Activated naive CD8-positive, alpha-beta T cell treated with anti-CD3 and anti-CD28 coated beads, Interleukin-2, amount 50 U/mL, for 24 hours (primary cell): Measurements from ENCODE around the gene MORF4L1.

Experiments used
- ATAC-seq: fragments of 150-1000 bp; cut with Tn5 transposase; one replicate; pipeline ENCODE4 v1.10.0; 2021
- DNase-seq: peaks from one replicate; pipeline ENCODE4 v3.0.0; 2021
- H3K27ac Mint-ChIP-seq: one replicate; pipeline ENCODE4 v1.8.0; 2021; ENCODE audit warnings: mild to moderate bottlenecking, mixed read lengths
- H3K27me3 Mint-ChIP-seq: one replicate; pipeline ENCODE4 v1.8.0; 2021; ENCODE audit warnings: mixed read lengths
- H3K36me3 Mint-ChIP-seq: one replicate; pipeline ENCODE4 v1.8.0; 2021; ENCODE audit warnings: low read depth, mixed read lengths
- H3K4me1 Mint-ChIP-seq: one replicate; pipeline ENCODE4 v1.8.0; 2021; ENCODE audit warnings: mixed read lengths
- H3K4me3 Mint-ChIP-seq: one replicate; pipeline ENCODE4 v1.8.0; 2021; ENCODE audit warnings: mild to moderate bottlenecking, moderate library complexity, mixed read lengths
- H3K9me3 Mint-ChIP-seq: one replicate; pipeline ENCODE4 v1.8.0; 2021; ENCODE audit warnings: mixed read lengths

Gene MORF4L1

GRCh38 chr15:78932258-78932808 is 59.6 kb downstream of the MORF4L1 start:
- DNase-seq: no peak
- H3K27me3 Mint-ChIP-seq: no peaks in the 10 kb centered on the region
- no peak for ATAC-seq
- peaks cover 7% of the 10 kb centered on the region for H3K4me1 Mint-ChIP-seq
- H3K36me3 Mint-ChIP-seq: no peaks in the 10 kb centered on the region
- H3K27ac Mint-ChIP-seq: no peak overlapping the region
- no peak overlapping the region for H3K4me3 Mint-ChIP-seq
- no peaks in the 10 kb centered on the region for H3K9me3 Mint-ChIP-seq

GRCh38 chr15:78933187-78933822 is 60.6 kb downstream of the MORF4L1 start:
- H3K4me3 Mint-ChIP-seq: no peak overlapping the region
- peaks cover 15% of the 10 kb centered on the region for H3K4me1 Mint-ChIP-seq
- DNase-seq (no peak), ATAC-seq (no peak)
- H3K36me3 Mint-ChIP-seq: peaks cover 1% of the 10 kb centered on the region
- H3K27ac Mint-ChIP-seq: no peak overlapping the region
- H3K9me3 Mint-ChIP-seq: no peaks in the 10 kb centered on the region
- H3K27me3 Mint-ChIP-seq: peaks cover under 1% of the 10 kb centered on the region

- H3K27ac Mint-ChIP-seq: no peak overlapping the region
- H3K4me1 Mint-ChIP-seq: peaks cover 23% of the 10 kb centered on the region
- peaks cover 5% of the 10 kb centered on the region for H3K27me3 Mint-ChIP-seq
- H3K36me3 Mint-ChIP-seq: peaks cover 3% of the 10 kb centered on the region
- ATAC-seq (no peak), DNase-seq (no peak)
- H3K4me3 Mint-ChIP-seq: no peak overlapping the region
- no peaks in the 10 kb centered on the region for H3K9me3 Mint-ChIP-seq
Observed at GRCh38 chr15:78933823-78934654, 61.3 kb downstream of the MORF4L1 start.

- DNase-seq (no peak), ATAC-seq (no peak)
- H3K27me3 Mint-ChIP-seq: peaks cover 5% of the 10 kb centered on the region
- H3K36me3 Mint-ChIP-seq: peaks cover 3% of the 10 kb centered on the region
- H3K4me1 Mint-ChIP-seq: peaks cover 29% of the 10 kb centered on the region
- H3K9me3 Mint-ChIP-seq: no peaks in the 10 kb centered on the region
- H3K4me3 Mint-ChIP-seq: no peak overlapping the region
- no peak overlapping the region for H3K27ac Mint-ChIP-seq
Observed at GRCh38 chr15:78934655-78935023, 61.9 kb downstream of the MORF4L1 start.

- no peak overlapping the region for H3K4me3 Mint-ChIP-seq
- ATAC-seq (peak; percentile 50), DNase-seq (no peak)
- H3K27ac Mint-ChIP-seq: peak overlapping the region; percentile 56
- H3K9me3 Mint-ChIP-seq: no peaks in the 10 kb centered on the region
- peaks cover 3% of the 10 kb centered on the region for H3K36me3 Mint-ChIP-seq
- H3K4me1 Mint-ChIP-seq: peaks cover 32% of the 10 kb centered on the region
- peaks cover 5% of the 10 kb centered on the region for H3K27me3 Mint-ChIP-seq
Observed at GRCh38 chr15:78937132-78937739, 64.5 kb downstream of the MORF4L1 start.

- H3K27me3 Mint-ChIP-seq: peaks cover 13% of the 10 kb centered on the region
- H3K4me3 Mint-ChIP-seq: no peak overlapping the region
- H3K36me3 Mint-ChIP-seq: peaks cover 6% of the 10 kb centered on the region
- peak overlapping the region; percentile 64 for H3K27ac Mint-ChIP-seq
- ATAC-seq: peak; percentile 50
- H3K9me3 Mint-ChIP-seq: no peaks in the 10 kb centered on the region
- peaks cover 32% of the 10 kb centered on the region for H3K4me1 Mint-ChIP-seq
- no peak for DNase-seq
Observed at GRCh38 chr15:78938658-78939488, 66.2 kb downstream of the MORF4L1 start.

GRCh38 chr15:78942741-78943140 is 70.1 kb downstream of the MORF4L1 start:
- DNase-seq (no peak), ATAC-seq (no peak)
- H3K36me3 Mint-ChIP-seq: peaks cover 6% of the 10 kb centered on the region
- H3K4me1 Mint-ChIP-seq: peaks cover 21% of the 10 kb centered on the region
- peaks cover 20% of the 10 kb centered on the region for H3K27me3 Mint-ChIP-seq
- peak overlapping the region; percentile 39 for H3K27ac Mint-ChIP-seq
- no peaks in the 10 kb centered on the region for H3K9me3 Mint-ChIP-seq
- H3K4me3 Mint-ChIP-seq: no peak overlapping the region

- Mint-ChIP-seq H3K4me1 (peaks cover 13% of the 10 kb centered on the region), H3K36me3 (peaks cover 2% of the 10 kb centered on the region), H3K9me3 (no peaks in the 10 kb centered on the region), H3K27me3 (peaks cover 15% of the 10 kb centered on the region), H3K4me3 (peak overlapping the region; percentile 74), H3K27ac (peak overlapping the region; percentile 27)
- DNase-seq: no peak
- no peak for ATAC-seq
Observed at GRCh38 chr15:78943692-78944091, 71.0 kb downstream of the MORF4L1 start.

- ATAC-seq (no peak), DNase-seq (no peak)
- peak overlapping the region; percentile 27 for H3K27ac Mint-ChIP-seq
- peaks cover 15% of the 10 kb centered on the region for H3K27me3 Mint-ChIP-seq
- H3K4me3 Mint-ChIP-seq: peak overlapping the region; percentile 74
- peaks cover 2% of the 10 kb centered on the region for H3K36me3 Mint-ChIP-seq
- H3K4me1 Mint-ChIP-seq: peaks cover 8% of the 10 kb centered on the region
- no peaks in the 10 kb centered on the region for H3K9me3 Mint-ChIP-seq
Observed at GRCh38 chr15:78944202-78944625, 71.5 kb downstream of the MORF4L1 start.

- H3K9me3 Mint-ChIP-seq: no peaks in the 10 kb centered on the region
- peak within 1 kb of the TSS; percentile 27 for H3K27ac Mint-ChIP-seq
- H3K27me3 Mint-ChIP-seq: peaks cover 15% of the 10 kb centered on the region
- peaks cover 2% of the 10 kb centered on the region for H3K36me3 Mint-ChIP-seq
- DNase-seq (peak; percentile 74), ATAC-seq (peak; percentile 62)
- peak within 1 kb of the TSS; percentile 74 for H3K4me3 Mint-ChIP-seq
- peaks cover 1% of the 10 kb centered on the region for H3K4me1 Mint-ChIP-seq
Observed at GRCh38 chr15:78944669-78945407, 72.1 kb downstream of the MORF4L1 start, which contains the start of gene CTSH. CTSH (minus strand) TSS chr15:78945046; CDS start chr15:78944981, 65 bp downstream.

GRCh38 chr15:78946493-78946892 is 73.8 kb downstream of the MORF4L1 start:
- Mint-ChIP-seq H3K36me3 (peaks cover 2% of the 10 kb centered on the region), H3K27ac (no peak overlapping the region), H3K9me3 (no peaks in the 10 kb centered on the region), H3K4me3 (no peak overlapping the region), H3K27me3 (peaks cover 15% of the 10 kb centered on the region), H3K4me1 (peaks cover 4% of the 10 kb centered on the region)
- DNase-seq (no peak), ATAC-seq (no peak)

GRCh38 chr15:78947506-78947905 is 74.8 kb downstream of the MORF4L1 start:
- Mint-ChIP-seq H3K4me1 (peaks cover 7% of the 10 kb centered on the region), H3K27ac (no peak overlapping the region), H3K4me3 (no peak overlapping the region), H3K9me3 (no peaks in the 10 kb centered on the region), H3K27me3 (peaks cover 13% of the 10 kb centered on the region), H3K36me3 (peaks cover 2% of the 10 kb centered on the region)
- no peak for DNase-seq
- ATAC-seq: no peak
